ENCODE data around the gene FOXA2. TPM values are rescaled to one million over a fixed set of nuclear protein-coding genes. Genes with fewer than 3 reads are reported as not detected.

Gene FOXA2
- total and polyA plus RNA-seq, 9 of the 15 experiments (the other 6 are each of a cell fraction or from before 2014, with no cell fraction given), result 0.10 to 1.0 (median 0.25) TPM

DNA sequence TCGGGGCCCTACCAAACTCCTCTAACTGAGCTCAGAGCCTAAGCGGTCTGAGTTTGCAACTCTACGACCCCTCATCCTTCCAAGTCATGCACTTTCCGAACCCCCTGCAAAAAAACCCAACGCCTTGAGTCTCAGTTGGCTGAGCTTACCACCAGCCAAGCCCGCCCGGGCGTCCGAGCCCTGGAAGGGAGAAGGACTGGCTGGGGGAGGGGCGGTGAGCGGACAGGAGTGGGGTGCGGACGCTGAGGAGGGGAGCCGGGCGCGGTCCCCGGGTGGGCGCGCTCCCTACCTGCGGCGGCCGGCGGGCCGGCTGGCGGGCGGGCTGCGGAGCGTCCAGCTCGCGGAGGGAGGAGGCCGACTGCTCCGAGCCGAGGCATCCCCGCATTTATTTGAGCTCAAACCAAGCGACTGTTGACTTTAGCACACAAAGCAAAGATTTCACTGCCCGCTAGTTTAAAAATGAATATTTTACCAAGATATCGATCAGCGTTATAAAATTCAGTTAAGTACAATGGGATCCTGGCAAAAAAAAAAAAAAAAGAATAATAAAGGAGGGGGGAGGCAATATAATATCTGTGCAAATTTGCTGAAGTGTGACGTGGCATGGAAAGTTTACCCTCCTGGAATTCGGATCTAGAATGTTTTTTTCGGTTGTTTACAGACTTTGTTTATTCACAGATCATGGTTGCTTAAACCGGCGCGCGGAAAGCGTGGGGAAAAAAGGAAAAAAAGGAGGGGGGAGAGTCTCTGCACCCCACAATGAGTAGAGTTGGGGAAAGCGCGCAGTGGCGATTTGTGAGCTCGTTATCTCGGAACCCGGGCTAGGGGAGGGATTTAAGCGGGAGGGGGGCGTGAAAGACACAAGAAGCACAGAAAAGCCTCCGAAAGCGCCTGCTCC, 5.9 kb downstream of the FOXA2 start (continued):
- TF ChIP-seq OTX1 (CRISPR knock-in tag; IDR thresholded peaks at IDR 0.05) (no peak), ZNF589 (CRISPR knock-in tag; IDR thresholded peaks at IDR 0.05; ENCODE audit: low read depth) (no peak), RAD51 (IDR thresholded peaks at IDR 0.05; ENCODE audit: borderline replicate concordance, low read depth) (no peak), ZNF282 (CRISPR knock-in tag; IDR thresholded peaks at IDR 0.05) (no peak), BRD9 (IDR thresholded peaks at IDR 0.05; ENCODE audit: low read depth, partially characterized antibody) (no peak)
- TF ChIP-seq, protein P1, sequence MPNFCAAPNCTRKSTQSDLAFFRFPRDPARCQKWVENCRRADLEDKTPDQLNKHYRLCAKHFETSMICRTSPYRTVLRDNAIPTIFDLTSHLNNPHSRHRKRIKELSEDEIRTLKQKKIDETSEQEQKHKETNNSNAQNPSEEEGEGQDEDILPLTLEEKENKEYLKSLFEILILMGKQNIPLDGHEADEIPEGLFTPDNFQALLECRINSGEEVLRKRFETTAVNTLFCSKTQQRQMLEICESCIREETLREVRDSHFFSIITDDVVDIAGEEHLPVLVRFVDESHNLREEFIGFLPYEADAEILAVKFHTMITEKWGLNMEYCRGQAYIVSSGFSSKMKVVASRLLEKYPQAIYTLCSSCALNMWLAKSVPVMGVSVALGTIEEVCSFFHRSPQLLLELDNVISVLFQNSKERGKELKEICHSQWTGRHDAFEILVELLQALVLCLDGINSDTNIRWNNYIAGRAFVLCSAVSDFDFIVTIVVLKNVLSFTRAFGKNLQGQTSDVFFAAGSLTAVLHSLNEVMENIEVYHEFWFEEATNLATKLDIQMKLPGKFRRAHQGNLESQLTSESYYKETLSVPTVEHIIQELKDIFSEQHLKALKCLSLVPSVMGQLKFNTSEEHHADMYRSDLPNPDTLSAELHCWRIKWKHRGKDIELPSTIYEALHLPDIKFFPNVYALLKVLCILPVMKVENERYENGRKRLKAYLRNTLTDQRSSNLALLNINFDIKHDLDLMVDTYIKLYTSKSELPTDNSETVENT (CRISPR knock-in tag; IDR thresholded peaks at IDR 0.05), result no peak

DNA sequence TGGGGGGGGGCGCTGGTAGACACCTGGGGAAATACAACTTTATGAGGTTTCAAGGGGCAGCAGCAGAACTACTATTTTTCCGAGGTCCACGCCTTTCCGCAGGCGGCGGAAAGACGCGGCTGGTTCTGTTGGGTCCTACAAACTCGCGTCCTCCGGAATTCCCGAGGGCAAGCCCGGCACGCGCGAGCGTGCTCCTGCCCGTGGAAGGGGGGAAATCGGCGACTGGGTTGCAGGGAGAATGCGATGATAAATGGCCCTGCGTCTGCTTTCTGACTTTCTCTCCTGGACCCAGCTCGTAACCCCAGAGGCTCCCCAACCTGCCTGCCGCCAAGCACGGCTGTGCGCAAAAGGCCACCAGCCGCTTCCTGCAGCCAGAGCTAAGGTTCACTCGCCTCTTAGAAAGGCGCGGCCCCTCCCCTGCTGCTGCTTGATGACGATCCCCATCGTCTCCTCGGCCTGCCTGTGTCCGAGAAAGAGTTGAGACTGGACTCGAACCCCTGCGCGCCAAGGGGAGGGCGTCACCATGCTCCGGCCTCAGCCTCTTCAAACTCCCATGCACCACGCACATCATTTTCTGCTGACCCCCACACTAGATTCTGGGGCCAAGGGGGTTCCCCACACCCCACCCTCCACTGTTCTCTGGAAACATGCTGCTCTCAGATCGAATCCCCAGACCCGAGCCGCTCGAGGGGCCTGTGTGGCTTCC, 6.7 kb downstream of the FOXA2 start:
- H3K36me3 ChIP-seq (ENCODE audit: control insufficient read depth, insufficient read depth, low read length), result no peaks in the 10 kb centered on the region
- H3K79me2 ChIP-seq (ENCODE audit: control insufficient read depth, insufficient read depth, low read length), result no peaks in the 10 kb centered on the region
- BruUV-seq (replicated peaks), result no TSS peak
- intact Hi-C loops (cut with micrococcal nuclease), result no loop called here
- FAIRE-seq (no peak), ATAC-seq (no peak), DNase-seq (ENCODE audit: extremely low read depth in 1 of 4, low spot score in 3 of 4) (no peak)
- H3K9ac ChIP-seq (ENCODE audit: insufficient read depth in 1 of 2, low read depth in 2 of 2, low read length in 2 of 2), result no peak overlapping the region
- H3K27ac ChIP-seq (ENCODE audit: extremely low read depth, low read depth, low read length), result no peak overlapping the region
- H3K4me3 ChIP-seq, result no peak overlapping the region
- ChIA-PET CTCF (ENCODE audit: low intra/inter-chr PET ratio) (no interaction called here), POLR2A (interaction anchor here (0.5 kb wide), 1 partner anchor 223 kb away, joined by 3 read pairs; no protein-coding TSS in a partner anchor)
- no peaks in the 10 kb centered on the region for H4K20me1 ChIP-seq (replicated peaks; ENCODE audit: control insufficient read depth, insufficient read depth, low read length)
- no peaks in the 10 kb centered on the region for H3K9me3 ChIP-seq (replicated peaks; ENCODE audit: control insufficient read depth, insufficient read depth, low read depth, low read length)
- H3K4me2 ChIP-seq (ENCODE audit: insufficient read depth, low read length), result no peak overlapping the region
- WGBS (ENCODE audit: insufficient coverage, low coverage, missing lambda C conversion rate), result 41% methylated on average over 6 of the region's 44 CpGs
- in situ Hi-C loops (cut with MboI), result no loop called here
- TF ChIP-seq ETV5 (CRISPR knock-in tag; IDR thresholded peaks at IDR 0.05; ENCODE audit: low read depth), result no peak
- no peak for TF ChIP-seq TEAD4 (IDR thresholded peaks at IDR 0.05; ENCODE audit: low read length)
- no peak for TF ChIP-seq TEAD4 (CRISPR knock-in tag; IDR thresholded peaks at IDR 0.05; ENCODE audit: borderline replicate concordance)
- no peak overlapping the region for H2AFZ ChIP-seq (ENCODE audit: low read depth, low read length)
- peaks cover 0 to 12% of the 10 kb centered on the region in 2 experiments; a peak in 2 of 5 replicates for H3K4me1 ChIP-seq (replicated peaks in 1 of 2; ENCODE audit: control insufficient read depth in 2 of 2, insufficient read depth in 2 of 2, low read length in 2 of 2)
- no peaks in the 10 kb centered on the region for H3K9me1 ChIP-seq (ENCODE audit: control insufficient read depth, insufficient read depth, low read length)
- H3K27me3 ChIP-seq (ENCODE audit: control insufficient read depth in 2 of 2, insufficient read depth in 2 of 2, low read length in 2 of 2), result no peaks in the 10 kb centered on the region; a peak in 1 of 5 replicates

All from K562 (cell line).